HG03025 (cell line): Measurements from ENCODE around the gene CHCHD6.
"Not testable (repeated sequence)": the region's sequence is repeated elsewhere in the genome, so short reads cannot be mapped to it uniquely, and the experiment has no call there.

Experiments used
- ATAC-seq: cut with Tn5 transposase; IDR thresholded peaks from one replicate; pipeline ENCODE4 v1.9.1; 2021; ENCODE audit warnings: mild to moderate bottlenecking, moderate library complexity; ENCODE audit not compliant: unreplicated experiment, low FRiP score

Gene CHCHD6

DNA sequence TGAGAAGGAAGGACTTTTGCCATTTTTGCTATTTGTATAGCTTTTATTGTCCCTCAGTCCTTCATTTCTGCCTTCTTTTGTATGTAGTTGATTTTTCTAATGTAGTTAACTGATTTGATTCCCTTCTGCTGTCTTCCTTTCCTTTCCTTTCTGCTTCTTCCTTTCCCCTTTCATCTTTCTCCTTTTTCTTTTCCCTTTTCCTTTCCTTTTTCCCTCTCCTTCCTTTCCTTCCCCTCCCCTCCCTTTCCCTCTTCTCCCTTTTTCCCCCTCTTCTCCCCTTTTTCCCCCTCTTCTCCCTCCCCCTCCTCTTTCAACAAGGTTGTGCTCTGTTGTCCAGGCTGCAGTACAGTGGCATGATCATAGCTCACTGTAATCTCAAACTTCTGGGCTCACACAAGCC, 59.0 kb downstream of the CHCHD6 start:
- no peak for ATAC-seq

- no peak for ATAC-seq
Measured at GRCh38 chr3:126765187-126766069, 61.4 kb downstream of the CHCHD6 start.

DNA sequence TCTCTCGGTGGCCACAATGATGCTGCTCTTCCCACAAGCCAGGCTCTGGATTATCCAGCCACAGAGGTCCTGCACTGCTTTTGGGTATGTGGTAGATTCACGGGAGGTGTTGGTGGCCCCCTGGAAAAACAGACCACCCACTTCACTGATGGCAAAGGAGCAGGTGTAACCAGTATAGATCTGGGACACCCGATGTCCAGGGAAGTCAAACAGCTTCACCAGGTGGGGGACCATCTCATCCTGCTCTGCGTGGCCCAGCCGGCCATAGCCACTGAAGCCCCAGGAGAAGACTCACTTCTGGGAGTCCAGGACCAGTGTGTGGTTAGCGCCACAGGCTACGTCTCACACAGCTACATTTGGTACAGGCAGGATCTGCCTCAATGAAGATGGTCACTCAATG, 62.6 kb downstream of the CHCHD6 start:
- ATAC-seq: no peak

- no peak for ATAC-seq
Measured at GRCh38 chr3:126768903-126769302, 64.9 kb downstream of the CHCHD6 start.

GRCh38 chr3:126770096-126770495, 66.1 kb downstream of the CHCHD6 start:
- ATAC-seq: no peak

DNA sequence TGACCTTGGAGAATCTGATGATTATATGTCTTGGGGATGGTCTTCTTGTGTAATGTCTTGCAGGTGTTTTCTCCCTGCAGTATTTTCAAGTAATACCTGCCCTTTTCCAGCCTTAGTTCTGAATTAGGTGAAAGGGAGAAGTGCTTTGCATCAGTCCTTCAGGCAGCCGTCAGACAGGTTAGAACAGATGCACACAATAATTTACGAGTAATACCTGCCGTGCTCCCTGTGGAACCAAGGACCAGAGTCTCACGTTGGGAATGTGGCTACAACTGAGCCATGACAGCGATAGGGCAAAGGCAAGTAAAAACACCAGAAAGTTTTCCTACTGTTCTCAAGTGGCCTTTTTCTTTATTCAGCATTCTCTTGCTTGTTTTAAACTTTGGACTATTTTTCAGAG, 69.1 kb downstream of the CHCHD6 start:
- ATAC-seq: no peak

DNA sequence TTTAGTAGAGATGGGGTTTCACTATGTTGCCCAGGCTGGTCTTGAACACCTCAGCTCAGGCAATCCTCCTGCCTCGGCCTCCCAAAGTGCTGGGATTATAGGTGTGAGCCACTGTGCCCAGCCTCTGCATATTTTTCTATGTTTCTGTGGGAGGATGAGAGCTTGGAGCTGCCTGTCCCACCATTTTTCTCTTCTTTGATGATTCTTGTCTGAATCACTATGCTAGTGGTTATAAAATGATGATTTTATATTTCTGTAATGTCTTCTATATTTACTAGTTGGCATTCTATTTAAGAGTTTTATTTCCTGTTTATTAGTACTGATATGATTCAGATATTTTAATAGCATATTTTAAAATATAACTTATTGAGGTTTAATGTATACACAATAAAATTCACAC, 69.7 kb downstream of the CHCHD6 start:
- no peak for ATAC-seq

GRCh38 chr3:126777366-126777765, 73.3 kb downstream of the CHCHD6 start:
- no peak for ATAC-seq

GRCh38 chr3:126780666-126781065, 76.6 kb downstream of the CHCHD6 start:
- no peak for ATAC-seq

- ATAC-seq: no peak
Measured at GRCh38 chr3:126781406-126781805, 77.4 kb downstream of the CHCHD6 start.

DNA sequence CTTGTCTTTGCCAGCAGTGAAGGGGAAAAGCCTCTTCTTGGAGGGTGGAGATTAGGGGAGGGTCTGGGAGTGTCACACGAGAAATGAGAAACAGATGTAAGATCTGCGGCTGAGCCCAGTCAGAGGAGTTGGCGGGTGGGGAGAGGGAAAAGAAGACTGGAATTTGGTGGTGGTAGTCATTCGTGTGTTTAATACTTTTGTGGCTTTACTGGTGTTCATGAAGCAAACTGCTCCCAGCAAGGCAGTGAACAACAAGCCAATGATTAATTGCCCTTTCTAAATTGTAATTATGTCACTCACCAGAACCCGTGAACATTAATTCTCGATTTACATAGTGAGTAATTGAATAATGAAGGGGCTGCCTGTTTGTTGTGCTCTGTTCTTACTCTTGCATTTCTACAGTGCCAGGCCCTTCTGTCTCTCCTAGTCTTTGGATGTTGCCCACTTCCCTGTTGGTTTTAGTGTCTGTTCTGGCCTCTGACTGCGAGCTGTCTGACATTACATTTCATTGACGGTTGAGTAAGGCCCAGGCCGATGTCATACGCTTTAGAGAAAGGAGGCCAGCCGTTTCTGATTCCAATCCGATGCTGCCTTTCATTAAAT, 78.0 kb downstream of the CHCHD6 start:
- ATAC-seq: no peak

DNA sequence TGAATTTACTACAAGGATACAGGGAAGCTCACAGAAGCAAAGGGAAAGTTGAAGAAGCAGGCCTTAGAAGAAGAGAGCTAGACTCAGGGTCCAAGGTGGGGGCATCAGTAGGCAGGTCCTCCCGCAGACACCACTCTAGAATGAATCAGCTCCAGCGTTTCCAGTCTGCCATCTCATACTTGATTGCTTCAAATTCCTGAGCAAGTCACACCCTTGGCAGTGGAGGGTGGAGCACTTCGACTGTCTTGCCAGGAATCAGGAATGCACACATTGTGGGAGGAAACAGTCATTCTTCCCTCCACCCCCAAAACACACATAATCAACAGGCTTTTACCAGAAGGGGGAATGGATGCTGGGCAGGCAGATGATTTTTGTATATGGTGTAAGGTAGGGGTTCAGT, 78.5 kb downstream of the CHCHD6 start:
- ATAC-seq: no peak

- no peak for ATAC-seq
Measured at GRCh38 chr3:126784254-126784653, 80.2 kb downstream of the CHCHD6 start.

GRCh38 chr3:126791320-126791719, 87.3 kb downstream of the CHCHD6 start:
- ATAC-seq: not testable (repeated sequence)

DNA sequence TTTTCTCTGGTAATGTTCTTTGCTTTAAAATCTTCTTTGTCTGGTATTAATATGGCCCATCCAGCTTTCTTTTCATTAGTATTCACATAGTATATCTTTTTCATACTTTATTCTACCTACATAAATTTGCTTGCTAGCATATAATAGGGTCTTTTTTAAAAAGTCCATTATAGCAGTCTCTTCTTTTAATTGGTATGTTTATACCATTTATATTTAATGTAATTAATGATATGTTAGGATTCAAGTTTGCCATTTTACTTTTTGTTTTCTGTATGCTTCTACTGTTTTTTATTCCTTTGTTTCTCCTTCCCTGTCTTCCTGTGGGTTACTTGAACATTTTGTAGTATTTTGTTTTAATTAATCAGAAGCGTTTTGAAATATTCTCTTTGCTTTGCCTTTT, 89.0 kb downstream of the CHCHD6 start:
- no peak for ATAC-seq

DNA sequence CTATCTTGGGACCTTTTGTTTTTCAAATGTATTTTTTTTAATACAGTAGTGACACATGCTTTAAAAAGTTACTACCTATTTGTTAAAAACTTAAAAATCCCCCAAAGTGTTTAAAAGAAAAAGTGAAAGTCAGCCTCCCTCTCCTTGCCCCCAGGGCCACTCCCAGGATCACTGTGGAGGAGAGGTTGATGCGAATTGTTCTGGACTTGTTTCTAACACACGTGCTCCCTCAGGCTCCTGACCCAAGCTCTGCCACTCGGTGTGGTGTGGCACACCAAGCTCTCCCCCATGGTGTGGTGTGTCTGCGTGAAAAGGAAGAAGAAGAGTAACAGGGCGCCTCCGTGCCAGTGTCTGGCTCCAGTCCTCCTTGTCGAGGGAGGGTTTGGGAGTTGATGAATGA, 93.5 kb downstream of the CHCHD6 start:
- no peak for ATAC-seq

DNA sequence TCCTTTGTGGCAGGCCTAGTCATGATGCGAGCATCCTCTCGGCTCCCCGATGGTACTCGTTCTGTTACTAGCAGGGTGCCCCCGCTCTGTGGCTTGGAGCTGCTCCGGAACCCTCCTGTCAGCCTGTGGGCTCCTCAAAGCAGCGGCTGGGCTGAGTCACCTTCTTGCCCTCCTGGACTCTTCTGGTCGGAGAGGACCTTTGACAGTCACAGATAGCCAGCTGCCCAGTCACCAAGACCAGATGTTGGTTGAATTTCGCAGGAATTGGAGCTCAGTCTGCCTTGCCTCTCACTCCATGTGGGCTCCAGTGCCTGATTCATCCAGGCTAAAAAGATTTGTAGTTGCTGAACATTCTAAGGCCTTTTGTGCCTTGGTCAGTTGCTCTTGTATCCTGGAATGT, 94.5 kb downstream of the CHCHD6 start:
- ATAC-seq: no peak

DNA sequence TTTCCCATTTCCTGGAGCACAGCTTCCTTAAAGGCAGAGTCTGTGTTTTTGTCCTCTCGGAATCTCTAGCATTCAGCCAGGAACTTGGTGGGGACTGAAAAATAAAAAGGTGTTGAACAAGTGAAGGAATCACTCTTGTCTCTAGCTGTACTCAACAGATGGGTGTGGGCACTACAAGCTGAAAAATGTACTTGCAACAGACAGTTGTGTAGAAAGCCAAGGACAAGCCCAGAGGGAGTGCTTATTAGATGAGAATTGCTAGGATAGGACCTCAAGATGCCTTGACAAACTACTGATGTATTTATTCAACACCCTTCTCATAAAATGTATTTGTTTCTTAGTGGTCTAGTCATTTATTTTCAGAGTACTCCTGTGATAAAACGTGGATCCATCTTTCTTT, 95.1 kb downstream of the CHCHD6 start:
- no peak for ATAC-seq

DNA sequence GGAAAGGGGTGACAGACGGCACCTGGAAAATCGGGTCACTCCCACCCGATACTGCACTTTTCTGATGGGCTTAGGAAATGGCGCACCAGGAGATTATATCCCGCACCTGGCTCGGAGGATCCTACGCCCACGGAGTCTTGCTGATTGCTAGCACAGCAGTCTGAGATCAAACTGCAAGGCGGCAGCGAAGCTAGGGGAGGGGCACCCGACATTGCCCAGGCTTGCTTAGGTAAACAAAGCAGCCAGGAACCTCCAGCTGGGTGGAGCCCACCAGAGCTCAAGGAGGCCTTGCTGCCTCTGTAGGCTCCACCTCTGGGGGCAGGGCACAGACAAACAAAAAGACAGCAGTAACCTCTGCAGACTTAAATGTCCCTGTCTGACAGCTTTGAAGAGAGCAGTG, 97.3 kb downstream of the CHCHD6 start:
- ATAC-seq: not testable (repeated sequence)

GRCh38 chr3:126807795-126808194, 103.8 kb downstream of the CHCHD6 start:
- no peak for ATAC-seq

- no peak for ATAC-seq
Measured at GRCh38 chr3:126811530-126811929, 107.5 kb downstream of the CHCHD6 start.

DNA sequence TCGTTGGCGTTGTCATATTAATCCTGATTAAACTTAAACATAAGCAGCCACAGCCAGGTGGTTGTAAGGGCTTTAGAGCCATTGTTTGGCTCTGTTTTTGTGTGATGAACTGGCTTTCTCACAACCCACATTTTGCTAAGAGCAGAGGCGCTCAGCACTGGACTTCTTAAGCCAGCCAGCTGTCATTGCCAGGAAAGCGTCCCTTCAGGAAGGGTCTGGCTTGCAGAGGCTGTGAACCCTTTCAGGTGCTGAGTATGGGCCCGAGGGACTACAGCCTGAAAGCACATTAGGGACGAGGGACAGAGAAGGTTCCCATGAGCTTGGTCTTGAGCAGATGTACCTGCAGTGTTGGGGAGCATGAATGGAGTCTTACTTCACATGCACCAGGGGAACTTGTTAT, 112.3 kb downstream of the CHCHD6 start:
- no peak for ATAC-seq
